HCT116 (cell line): ENCODE measurements around the gene LCE2B.

ENCODE experiments used
- ATF3 ChIP-seq: IDR thresholded peaks from 2 replicates; pipeline ENCODE4 v1.6.1; 2012
- CBX3 ChIP-seq: IDR thresholded peaks from 2 replicates; pipeline ENCODE4 v1.6.1; 2012; ENCODE audit warnings: low read depth
- CTCF ChIP-seq, 3 experiments: fragments of 200-600 bp in 1 of 3; sonication (generic) in 1 of 3; IDR thresholded peaks in 2 of 3; conservative IDR thresholded peaks in 1 of 3; 2 replicates each; pipeline ENCODE4 v1.5.1; 2012 to 2017; ENCODE audit warnings: low read depth in 2 of 3, low read length in 2 of 3, antibody characterized with exemption in 1 of 3, borderline replicate concordance in 1 of 3, control low read depth in 1 of 3, mild to moderate bottlenecking in 1 of 3, mixed read lengths in 1 of 3, mixed run types in 1 of 3, moderate library complexity in 1 of 3; ENCODE audit not compliant: insufficient read depth in 1 of 3
- EZH2 ChIP-seq: fragments of 200-600 bp; sonication (generic); IDR thresholded peaks from 2 replicates; pipeline ENCODE4 v1.6.1; 2017; ENCODE audit warnings: antibody characterized with exemption, mixed run types
- EZH2phosphoT487 ChIP-seq: fragments of 200-600 bp; IDR thresholded peaks from 2 replicates; pipeline ENCODE4 v1.6.1; 2018; ENCODE audit warnings: antibody characterized with exemption, borderline replicate concordance
- JUND ChIP-seq: IDR thresholded peaks from 2 replicates; pipeline ENCODE4 v1.6.1; 2012
- POLR2A ChIP-seq: IDR thresholded peaks from 2 replicates; pipeline ENCODE4 v1.7.0; 2011; ENCODE audit warnings: borderline replicate concordance; ENCODE audit not compliant: insufficient read depth, insufficient read length; ENCODE audit errors: extremely low read depth
- POLR2AphosphoS5 ChIP-seq: IDR thresholded peaks from 2 replicates; pipeline ENCODE4 v1.6.1; 2011; ENCODE audit warnings: mild to moderate bottlenecking, low read depth, low read length, moderate library complexity
- RAD21 ChIP-seq: IDR thresholded peaks from 2 replicates; pipeline ENCODE4 v1.6.1; 2012; ENCODE audit warnings: low read depth, mild to moderate bottlenecking
- SIN3A ChIP-seq: IDR thresholded peaks from 2 replicates; pipeline ENCODE4 v1.6.1; 2012; ENCODE audit warnings: low read depth
- SP1 ChIP-seq: IDR thresholded peaks from 2 replicates; pipeline ENCODE4 v1.6.1; 2012; ENCODE audit warnings: low read depth
- ZNF274 ChIP-seq: fragments of 200-500 bp; sonication (Bioruptor generic); IDR thresholded peaks from 2 replicates; pipeline ENCODE4 v1.6.1; 2014; ENCODE audit warnings: mild to moderate bottlenecking, low read depth, low read length, inconsistent platforms
- TF ChIP-seq, protein P1 (sequence below): IDR thresholded peaks from 2 replicates; pipeline ENCODE4 v1.6.1; 2012
- TF ChIP-seq, protein P2 (sequence below): IDR thresholded peaks from 2 replicates; pipeline ENCODE4 v1.6.1; 2011; ENCODE audit warnings: mild to moderate bottlenecking, low read length, moderate library complexity; ENCODE audit not compliant: insufficient replicate concordance; ENCODE audit errors: extremely low read depth

GRCh38 chr1:152681616-152682015 lies 4.3 kb upstream of the LCE2B start:
- TF ChIP-seq EZH2 (no peak), CTCF (IDR thresholded peaks at IDR 0.05 in 2 of 3, conservative IDR thresholded peaks at IDR 0.05 in 1 of 3; ENCODE audit: borderline replicate concordance in 1 of 3, insufficient read depth in 1 of 3, low read depth in 2 of 3, low read length in 2 of 3) (no peak), POLR2AphosphoS5 (no peak), ATF3 (no peak), POLR2A (no peak), SIN3A (no peak), RAD21 (no peak), EZH2phosphoT487 (no peak), SP1 (no peak), JUND (no peak), ZNF274 (no peak), CBX3 (no peak)
- TF ChIP-seq, protein P1, sequence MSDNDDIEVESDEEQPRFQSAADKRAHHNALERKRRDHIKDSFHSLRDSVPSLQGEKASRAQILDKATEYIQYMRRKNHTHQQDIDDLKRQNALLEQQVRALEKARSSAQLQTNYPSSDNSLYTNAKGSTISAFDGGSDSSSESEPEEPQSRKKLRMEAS: no peak
- TF ChIP-seq, protein P2, sequence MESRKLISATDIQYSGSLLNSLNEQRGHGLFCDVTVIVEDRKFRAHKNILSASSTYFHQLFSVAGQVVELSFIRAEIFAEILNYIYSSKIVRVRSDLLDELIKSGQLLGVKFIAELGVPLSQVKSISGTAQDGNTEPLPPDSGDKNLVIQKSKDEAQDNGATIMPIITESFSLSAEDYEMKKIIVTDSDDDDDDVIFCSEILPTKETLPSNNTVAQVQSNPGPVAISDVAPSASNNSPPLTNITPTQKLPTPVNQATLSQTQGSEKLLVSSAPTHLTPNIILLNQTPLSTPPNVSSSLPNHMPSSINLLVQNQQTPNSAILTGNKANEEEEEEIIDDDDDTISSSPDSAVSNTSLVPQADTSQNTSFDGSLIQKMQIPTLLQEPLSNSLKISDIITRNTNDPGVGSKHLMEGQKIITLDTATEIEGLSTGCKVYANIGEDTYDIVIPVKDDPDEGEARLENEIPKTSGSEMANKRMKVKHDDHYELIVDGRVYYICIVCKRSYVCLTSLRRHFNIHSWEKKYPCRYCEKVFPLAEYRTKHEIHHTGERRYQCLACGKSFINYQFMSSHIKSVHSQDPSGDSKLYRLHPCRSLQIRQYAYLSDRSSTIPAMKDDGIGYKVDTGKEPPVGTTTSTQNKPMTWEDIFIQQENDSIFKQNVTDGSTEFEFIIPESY: no peak
